BJ (cell line): ENCODE results near the gene ENTHD1. TPM values are rescaled to one million over a fixed set of nuclear protein-coding genes. Genes with fewer than 3 reads are reported as not detected.

ENCODE experiments used
- CTCF ChIA-PET: fragments of 350-600 bp; formaldehyde crosslinking; extraction: SDS; loops from one replicate; lab custom pipeline; 2021; ENCODE audit warnings: antibody characterized with exemption, inconsistent platforms; lab: Yijun Ruan, JAX
- POLR2A ChIA-PET: fragments of 300-600 bp; sonication (Branson Sonifier 250); formaldehyde crosslinking; extraction: SDS; loops from one replicate; lab custom pipeline; 2021; ENCODE audit warnings: antibody characterized with exemption; lab: Charles Lee
- DNase-seq: peaks from one replicate; pipeline ENCODE4 v3.0.0-alpha.2; 2011; ENCODE audit warnings: low read depth
- H3K27me3 ChIP-seq: 2 replicates; pipeline ENCODE4 v1.6.0; 2011; ENCODE audit warnings: low read length; ENCODE audit not compliant: control insufficient read depth, insufficient read depth
- H3K36me3 ChIP-seq: 2 replicates; pipeline ENCODE4 v1.5.1; 2011; ENCODE audit warnings: low read length; ENCODE audit not compliant: control insufficient read depth, insufficient read depth
- H3K4me3 ChIP-seq: 2 replicates; pipeline ENCODE4 v1.5.1; 2011; ENCODE audit warnings: low read depth, mild to moderate bottlenecking, control low read depth, low read length
- polyA plus RNA-seq: library from polyadenylated mRNA; depleted of rRNA; stranded (reverse); fragments of >200 nt; gene quantifications from 2 replicates; pipeline ENCODE4 v1.2.3, GENCODE V29; 2011
- TF ChIP-seq, protein P1 (sequence below): IDR thresholded peaks from 2 replicates; pipeline ENCODE4 v1.5.1; 2011; ENCODE audit warnings: low read depth, mild to moderate bottlenecking, control low read depth, inconsistent platforms, low read length, moderate library complexity; ENCODE audit not compliant: insufficient read depth

The ENTHD1 gene
- polyA plus RNA-seq, 1 experiment: not detected

DNA sequence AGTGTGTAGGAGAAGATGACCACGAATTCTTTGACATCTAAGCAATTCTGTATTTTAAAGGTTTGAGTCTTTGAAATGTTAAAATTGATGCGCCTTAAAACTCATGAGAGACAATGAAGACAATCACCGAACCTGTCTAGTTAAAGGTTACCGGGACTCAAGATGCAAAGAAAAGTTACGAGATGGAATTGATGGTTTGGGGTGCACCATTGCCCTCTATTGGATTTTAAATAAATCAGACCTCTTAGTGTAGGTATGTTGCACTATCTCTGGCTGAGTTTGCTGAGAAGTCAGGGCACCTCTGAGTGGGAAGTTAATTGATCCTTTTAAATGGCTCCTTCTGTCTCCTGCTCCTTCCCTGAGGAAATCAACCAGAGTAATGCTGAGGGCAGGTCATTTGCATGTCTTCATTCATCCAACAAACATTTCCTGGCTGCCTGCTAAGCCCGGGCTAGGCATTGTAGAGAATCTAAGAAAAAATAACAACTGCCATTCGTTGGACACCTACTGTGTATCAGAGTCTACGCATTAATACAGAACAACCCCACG is 47.3 kb upstream of the ENTHD1 start:
- Histone ChIP-seq H3K27me3 (peaks cover 14% of the 10 kb centered on the region), H3K4me3 (no peak overlapping the region), H3K36me3 (no peaks in the 10 kb centered on the region)
- POLR2A ChIA-PET: no interaction called here
- CTCF ChIA-PET: no interaction called here
- TF ChIP-seq, protein P1, sequence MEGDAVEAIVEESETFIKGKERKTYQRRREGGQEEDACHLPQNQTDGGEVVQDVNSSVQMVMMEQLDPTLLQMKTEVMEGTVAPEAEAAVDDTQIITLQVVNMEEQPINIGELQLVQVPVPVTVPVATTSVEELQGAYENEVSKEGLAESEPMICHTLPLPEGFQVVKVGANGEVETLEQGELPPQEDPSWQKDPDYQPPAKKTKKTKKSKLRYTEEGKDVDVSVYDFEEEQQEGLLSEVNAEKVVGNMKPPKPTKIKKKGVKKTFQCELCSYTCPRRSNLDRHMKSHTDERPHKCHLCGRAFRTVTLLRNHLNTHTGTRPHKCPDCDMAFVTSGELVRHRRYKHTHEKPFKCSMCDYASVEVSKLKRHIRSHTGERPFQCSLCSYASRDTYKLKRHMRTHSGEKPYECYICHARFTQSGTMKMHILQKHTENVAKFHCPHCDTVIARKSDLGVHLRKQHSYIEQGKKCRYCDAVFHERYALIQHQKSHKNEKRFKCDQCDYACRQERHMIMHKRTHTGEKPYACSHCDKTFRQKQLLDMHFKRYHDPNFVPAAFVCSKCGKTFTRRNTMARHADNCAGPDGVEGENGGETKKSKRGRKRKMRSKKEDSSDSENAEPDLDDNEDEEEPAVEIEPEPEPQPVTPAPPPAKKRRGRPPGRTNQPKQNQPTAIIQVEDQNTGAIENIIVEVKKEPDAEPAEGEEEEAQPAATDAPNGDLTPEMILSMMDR: no peak
- DNase-seq: no peak

DNA sequence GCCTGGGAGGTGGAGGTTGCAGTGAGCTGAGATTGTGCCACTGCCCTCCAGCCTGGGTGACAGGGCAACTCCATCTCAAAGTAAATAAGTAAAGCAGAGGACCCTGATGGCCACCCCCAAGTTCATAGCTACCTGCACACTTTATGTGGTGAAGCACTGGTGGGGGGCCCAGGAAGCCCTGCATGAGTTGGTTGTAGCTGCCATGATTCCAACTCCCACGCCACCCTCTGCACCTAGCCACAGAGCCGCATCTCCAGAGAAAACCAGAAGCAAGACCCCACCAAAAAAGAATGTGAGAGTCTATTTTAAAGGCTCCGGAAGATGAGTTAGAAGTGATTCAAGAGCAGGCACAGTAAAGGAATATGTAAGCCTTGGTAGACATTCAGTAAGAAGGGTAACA is 46.3 kb upstream of the ENTHD1 start:
- Histone ChIP-seq H3K36me3 (no peaks in the 10 kb centered on the region), H3K27me3 (peaks cover 19% of the 10 kb centered on the region), H3K4me3 (no peak overlapping the region)
- ChIA-PET CTCF (interaction anchor here (1.3 kb wide), 1 partner anchor 19 kb away, joined by 3 read pairs; no protein-coding TSS in a partner anchor), POLR2A (no interaction called here)
- DNase-seq: no peak
- TF ChIP-seq, protein P1: no peak

DNA sequence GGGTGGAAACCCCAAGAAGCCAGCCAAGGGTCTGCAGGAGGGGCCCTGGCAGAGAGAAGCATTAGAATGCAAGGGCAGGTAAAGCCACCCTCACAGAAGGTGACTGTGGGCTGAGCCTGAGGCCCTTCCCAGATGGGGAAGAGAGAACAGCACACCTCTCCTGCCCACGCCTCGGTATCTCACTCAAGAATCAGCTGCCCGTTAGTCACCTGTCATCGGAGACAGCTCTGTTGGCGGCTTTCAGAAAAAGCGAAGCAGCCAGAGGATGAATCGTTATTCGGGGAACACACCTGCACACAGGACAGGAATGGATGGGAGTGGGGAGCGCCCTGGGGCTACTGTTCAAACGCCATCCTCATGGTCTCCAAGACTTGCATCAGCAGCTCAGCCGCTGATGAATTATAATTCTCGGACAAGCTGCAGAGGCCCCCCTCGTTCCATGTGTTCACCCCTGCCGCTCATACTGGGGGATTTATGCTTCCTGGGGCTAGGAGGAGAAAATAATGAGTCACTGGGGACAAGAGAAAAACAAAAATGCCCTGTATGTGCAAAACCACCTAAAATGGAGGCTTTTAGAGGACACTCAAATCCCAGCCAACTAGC is 45.0 kb upstream of the ENTHD1 start:
- DNase-seq: no peak
- Histone ChIP-seq H3K27me3 (peaks cover 21% of the 10 kb centered on the region), H3K36me3 (no peaks in the 10 kb centered on the region), H3K4me3 (no peak overlapping the region)
- ChIA-PET POLR2A (no interaction called here), CTCF (no interaction called here)
- TF ChIP-seq, protein P1: no peak

DNA sequence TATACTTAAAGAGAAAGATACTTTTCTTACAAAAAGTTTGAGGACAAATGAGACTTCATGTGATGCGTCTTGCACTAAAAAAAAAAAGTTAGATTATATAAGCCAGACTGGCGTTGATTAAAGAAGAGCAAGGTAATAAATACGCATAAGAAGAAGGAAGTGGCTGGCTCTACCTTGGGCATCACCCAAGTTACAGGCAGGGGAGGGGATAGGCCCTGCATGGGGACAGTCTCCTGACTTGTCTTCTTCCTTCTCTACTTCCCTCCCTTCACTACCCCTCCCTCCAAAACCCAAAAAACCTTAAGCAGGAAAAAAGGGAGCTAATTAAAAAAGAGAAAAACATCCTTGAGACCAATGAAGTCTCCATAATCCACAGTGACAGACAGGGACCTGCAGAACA is 44.3 kb upstream of the ENTHD1 start:
- no peaks in the 10 kb centered on the region for H3K36me3 ChIP-seq
- POLR2A ChIA-PET: no interaction called here
- CTCF ChIA-PET: no interaction called here
- TF ChIP-seq, protein P1: no peak
- H3K27me3 ChIP-seq: peaks cover 21% of the 10 kb centered on the region
- DNase-seq: no peak
- no peak overlapping the region for H3K4me3 ChIP-seq

DNA sequence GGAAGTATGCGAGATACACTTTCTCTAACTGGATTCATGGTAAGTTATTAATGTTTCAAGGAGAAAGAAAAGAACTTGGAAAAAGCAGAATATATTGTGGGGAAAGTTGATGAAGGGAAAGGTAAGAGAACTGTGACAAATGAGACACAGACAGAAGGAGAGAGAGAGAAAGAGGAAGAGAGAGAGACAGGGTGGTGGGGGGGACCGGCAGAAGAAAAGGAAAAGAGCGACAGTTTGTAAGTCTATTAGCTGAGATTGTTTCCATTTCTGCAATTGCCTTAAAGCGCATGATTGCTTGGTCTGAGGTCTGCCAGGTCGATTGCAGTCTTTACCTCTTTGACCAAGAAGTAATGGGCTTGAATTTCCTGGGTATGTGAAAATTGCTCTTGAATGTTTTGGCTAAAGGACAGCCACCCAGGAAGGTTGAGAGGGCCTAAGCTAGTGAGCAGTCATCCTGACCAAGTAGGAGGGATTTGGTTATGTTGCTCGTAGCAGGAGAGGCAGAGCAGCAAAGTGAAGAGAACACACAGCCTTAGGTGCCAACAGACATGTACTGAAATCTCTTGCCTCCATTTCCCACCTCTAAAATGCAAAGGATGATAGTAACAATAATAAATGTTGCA is 43.1 kb upstream of the ENTHD1 start:
- ChIA-PET CTCF (interaction anchor here (0.7 kb wide), 1 partner anchor 647 kb away, joined by 3 read pairs; no protein-coding TSS in a partner anchor), POLR2A (no interaction called here)
- no peak overlapping the region for H3K4me3 ChIP-seq
- no peak for DNase-seq
- peaks cover 21% of the 10 kb centered on the region for H3K27me3 ChIP-seq
- H3K36me3 ChIP-seq: no peaks in the 10 kb centered on the region
- TF ChIP-seq, protein P1: no peak
